Fibroblast of the aortic adventitia (primary cell): Measurements from ENCODE around the gene CPSF3. TPM values are rescaled to one million over a fixed set of nuclear protein-coding genes. Genes with fewer than 3 reads are reported as not detected.

ENCODE experiments used
- DNase-seq: peaks from one replicate; pipeline ENCODE4 v3.0.0-alpha.2; 2010; ENCODE audit warnings: low read depth
- H3K4me3 ChIP-seq: 2 replicates; pipeline ENCODE4 v1.5.1; 2011; ENCODE audit warnings: low read depth, mild to moderate bottlenecking, control low read depth, low read length, moderate library complexity
- CTCF ChIP-seq: IDR thresholded peaks from 2 replicates; pipeline ENCODE4 v1.5.1; 2011; ENCODE audit warnings: mild to moderate bottlenecking, low read length, control low read depth, inconsistent platforms; ENCODE audit not compliant: insufficient read depth
- total RNA-seq: library from RNA; depleted of rRNA; stranded (reverse); fragments of >200 nt; gene quantifications from 2 replicates; pipeline ENCODE4 v1.2.3, GENCODE V29; 2012; ENCODE audit warnings: low replicate concordance

The CPSF3 gene
- total RNA-seq, 1 donor = 62.2 TPM

- no peak for TF ChIP-seq CTCF
- DNase-seq = no peak
- no peak overlapping the region for H3K4me3 ChIP-seq
These were observed 44.1 kb upstream of the CPSF3 start for GRCh38 chr2:9379391-9379755.

GRCh38 chr2:9380702-9381628 is 42.5 kb upstream of the CPSF3 start:
- H3K4me3 ChIP-seq = no peak overlapping the region
- no peak for TF ChIP-seq CTCF
- peak; percentile 98 for DNase-seq

DNA sequence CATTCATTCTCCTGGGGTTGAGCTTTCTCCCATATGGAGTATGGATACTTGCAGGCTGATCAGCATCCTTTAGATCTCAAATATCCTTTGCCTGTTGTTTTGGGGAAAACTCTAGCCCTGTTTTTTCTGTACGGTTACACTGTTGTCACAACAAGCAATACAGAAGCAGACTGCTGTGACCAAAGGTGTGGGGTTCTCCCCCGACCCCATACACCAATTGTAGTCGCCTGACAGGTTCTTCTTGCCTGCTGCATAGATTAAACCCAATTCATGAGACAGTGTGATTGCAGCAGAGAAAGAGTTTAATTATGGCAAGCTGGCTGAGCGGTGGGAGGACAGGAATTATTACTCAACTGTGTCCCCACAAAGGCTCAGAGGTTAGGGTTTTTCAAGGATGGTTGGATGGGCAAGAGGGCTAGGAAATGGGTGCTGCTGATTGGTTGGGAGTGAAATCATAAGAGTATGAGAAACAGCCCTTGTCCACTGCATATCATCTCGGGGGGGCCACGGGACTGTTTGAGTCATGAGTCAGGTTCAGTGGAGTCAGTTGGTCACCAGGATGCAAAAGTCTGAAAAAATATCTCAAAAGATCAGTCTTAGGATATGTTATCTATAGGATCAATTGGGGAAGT is 40.7 kb upstream of the CPSF3 start:
- no peak for DNase-seq
- TF ChIP-seq CTCF = no peak
- no peak overlapping the region for H3K4me3 ChIP-seq

GRCh38 chr2:9384521-9384920 is 38.9 kb upstream of the CPSF3 start:
- H3K4me3 ChIP-seq = no peak overlapping the region
- no peak for DNase-seq
- no peak for TF ChIP-seq CTCF

DNA sequence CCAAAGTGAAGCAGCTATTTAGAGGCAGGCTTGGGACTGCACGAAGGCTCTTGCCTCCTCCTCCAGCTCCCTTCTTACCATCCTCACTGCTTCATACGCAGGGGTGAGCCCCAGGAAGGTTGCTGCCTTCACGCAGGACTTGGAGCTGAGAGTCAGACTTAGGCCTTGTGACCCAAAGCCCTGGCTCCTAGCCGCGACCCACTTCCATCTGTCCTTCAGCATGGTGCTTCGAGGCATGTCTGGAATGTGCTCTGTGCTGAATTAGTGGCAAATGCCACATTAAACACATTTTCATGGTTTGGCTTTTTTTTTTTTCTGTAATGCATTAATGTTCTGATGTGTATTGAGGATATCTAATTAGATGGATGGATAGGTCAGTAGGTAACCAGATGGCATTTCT is 37.6 kb upstream of the CPSF3 start:
- DNase-seq = no peak
- no peak for TF ChIP-seq CTCF
- H3K4me3 ChIP-seq = no peak overlapping the region

- DNase-seq = no peak
- TF ChIP-seq CTCF = no peak
- no peak overlapping the region for H3K4me3 ChIP-seq
These were observed 35.2 kb upstream of the CPSF3 start for GRCh38 chr2:9388199-9388681.
